Adrenal gland (tissue), 12 donors: ENCODE results near the gene ARFGAP3. TPM values are rescaled to one million over a fixed set of nuclear protein-coding genes. Genes with fewer than 3 reads are reported as not detected.

Experiments used
- DNase-seq, 7 donors: peaks; one replicate each; pipeline ENCODE4 v3.0.0-alpha.2; 2019 to 2020
- H3K27ac ChIP-seq, 5 donors: fragments of 200-600 bp; sonication (generic) in 4 of 5; 1 replicate in 3 of 5; 2 replicates in 2 of 5; pipeline versions ENCODE4 v1.5.1 to v1.8.0; 2016 to 2020; ENCODE audit warnings: mild to moderate bottlenecking in 1 of 5
- H3K27me3 ChIP-seq: fragments of 200-600 bp; 2 replicates; pipeline ENCODE4 v1.8.0; 2021
- H3K36me3 ChIP-seq, 2 donors: fragments of 200-600 bp; replicated peaks in 1 of 2; 1 replicate in 1 of 2; 2 replicates in 1 of 2; pipeline versions ENCODE4 v1.5.1 to v1.8.0; 2018 to 2022
- H3K4me1 ChIP-seq, 2 donors: fragments of 200-600 bp; replicated peaks in 1 of 2; 1 replicate in 1 of 2; 2 replicates in 1 of 2; pipeline versions ENCODE4 v1.5.1 to v1.8.0; 2018 to 2021
- H3K4me3 ChIP-seq, 4 donors: fragments of 200-600 bp; sonication (generic) in 3 of 4; one replicate each; pipeline ENCODE4 v1.5.1; 2016 to 2018
- H3K9me3 ChIP-seq, 3 donors: fragments of 200-600 bp; sonication (generic) in 1 of 3; replicated peaks in 1 of 3; 1 replicate in 2 of 3; 2 replicates in 1 of 3; pipeline versions ENCODE4 v1.5.1 to v1.8.0; 2016 to 2021
- CTCF ChIP-seq, 6 experiments: fragments of 450-650 bp in 4 of 6; fragments of 200-600 bp in 2 of 6; sonication (generic) in 1 of 6; IDR thresholded peaks; 1 replicate in 5 of 6; 2 replicates in 1 of 6; pipeline versions ENCODE4 v1.5.1 to v1.8.0; 2016 to 2021; ENCODE audit warnings: antibody characterized with exemption in 6 of 6, mild to moderate bottlenecking in 2 of 6, moderate library complexity in 1 of 6
- POLR2A ChIP-seq, 2 donors: fragments of 450-650 bp; IDR thresholded peaks; one replicate each; pipeline ENCODE4 v1.6.1; 2017; ENCODE audit warnings: antibody characterized with exemption in 2 of 2, mild to moderate bottlenecking in 2 of 2, moderate library complexity in 1 of 2
- WGBS, 4 donors: extraction: QIAGEN DNeasy Blood & Tissue Kit in 2 of 4; methylation state at CpG; one replicate each; pipeline versions ENCODE4 v1.1.5 to v1.1.7; 2013 to 2017; 5-methylcytosine and 5-hydroxymethylcytosine counted together
- intact Hi-C, 2 donors: fragments of 100-400 bp; cut with DNase I; formaldehyde crosslinking; loops; one replicate each; pipeline versions ENCODE4 v1.14.1 to v1.15.0; 2022 to 2023
- polyA plus RNA-seq, 3 donors: library from polyadenylated mRNA; stranded (reverse); fragments of 200-250 nt in 2 of 3; fragments of 350-450 nt in 1 of 3; fragmentation: Illumina TruSeq in 1 of 3; extraction: RNeasy Lipid Tissue Mini Kit (QIAGEN cat#74804) in 1 of 3; gene quantifications; one replicate each; pipeline ENCODE4 v1.2.3, GENCODE V29; 2013 to 2014
- total RNA-seq, 9 donors: library from RNA; depleted of rRNA in 4 of 9; stranded (reverse); fragments of >200 nt in 4 of 9; fragments of 120-200 nt in 1 of 9; fragmentation: NEBNext Ultra II Directional in 1 of 9; extraction: Animal tissue kit (Norgen Biotek cat#: 25700) in 1 of 9; gene quantifications; one replicate each; pipeline versions ENCODE4 v1.1.0 to v1.2.4, GENCODE V29; 2013 to 2023
- donor health status: healthy with polysubstance abuse.
- donor health status: Bipolar disorder and iron deficiency.
- donor health status: DM: yes; HTN: yes; CAD: no.
- donor health status: DM: no; HTN: no; CAD: no.
- donor health status: DM: no; HTN: no; CAD: no.
- donor health status: DM: yes; HTN: yes; CAD: no.

ARFGAP3 gene
- total and polyA plus RNA-seq, 12 donors = 48.7 to 268 (median 118) TPM

GRCh38 chr22:42837556-42837955, 19.5 kb downstream of the ARFGAP3 start:
- TF ChIP-seq CTCF (IDR thresholded peaks at IDR 0.05) (no peak), POLR2A (IDR thresholded peaks at IDR 0.05) (no peak)
- intact Hi-C loops = no loop called here
- H3K36me3 ChIP-seq = peaks cover 0 to 86% of the 10 kb centered on the region in 2 donors

GRCh38 chr22:42836026-42836425, 21.0 kb downstream of the ARFGAP3 start:
- DNase-seq = peak in 3 of 7 donors; percentile 9 to 42 (median 16)
- WGBS, 4 donors = 96 to 100% (median 98%) methylated on average over 5 of the region's 5 CpGs
- Histone ChIP-seq H3K9me3 (no peaks in the 10 kb centered on the region), H3K36me3 (peaks cover 0 to 86% of the 10 kb centered on the region in 2 donors), H3K27ac (no peak overlapping the region), H3K27me3 (no peaks in the 10 kb centered on the region), H3K4me3 (no peak overlapping the region), H3K4me1 (peaks cover 0 to 15% of the 10 kb centered on the region in 2 donors)
- intact Hi-C loops = no loop called here
- TF ChIP-seq POLR2A (IDR thresholded peaks at IDR 0.05) (no peak), CTCF (IDR thresholded peaks at IDR 0.05) (no peak)

More at GRCh38 chr22:42837556-42837955, 19.5 kb downstream of the ARFGAP3 start:
- H3K27ac ChIP-seq = no peak overlapping the region
- H3K9me3 ChIP-seq = no peaks in the 10 kb centered on the region
- H3K4me1 ChIP-seq = peaks cover 0 to 15% of the 10 kb centered on the region in 2 donors
- peak in 3 of 7 donors; percentile 14 to 36 (median 24) for DNase-seq
- 66 to 84% (median 76%) methylated on average over 4 of the region's 4 CpGs for WGBS, 4 donors
- no peaks in the 10 kb centered on the region for H3K27me3 ChIP-seq
- H3K4me3 ChIP-seq = no peak overlapping the region

DNA sequence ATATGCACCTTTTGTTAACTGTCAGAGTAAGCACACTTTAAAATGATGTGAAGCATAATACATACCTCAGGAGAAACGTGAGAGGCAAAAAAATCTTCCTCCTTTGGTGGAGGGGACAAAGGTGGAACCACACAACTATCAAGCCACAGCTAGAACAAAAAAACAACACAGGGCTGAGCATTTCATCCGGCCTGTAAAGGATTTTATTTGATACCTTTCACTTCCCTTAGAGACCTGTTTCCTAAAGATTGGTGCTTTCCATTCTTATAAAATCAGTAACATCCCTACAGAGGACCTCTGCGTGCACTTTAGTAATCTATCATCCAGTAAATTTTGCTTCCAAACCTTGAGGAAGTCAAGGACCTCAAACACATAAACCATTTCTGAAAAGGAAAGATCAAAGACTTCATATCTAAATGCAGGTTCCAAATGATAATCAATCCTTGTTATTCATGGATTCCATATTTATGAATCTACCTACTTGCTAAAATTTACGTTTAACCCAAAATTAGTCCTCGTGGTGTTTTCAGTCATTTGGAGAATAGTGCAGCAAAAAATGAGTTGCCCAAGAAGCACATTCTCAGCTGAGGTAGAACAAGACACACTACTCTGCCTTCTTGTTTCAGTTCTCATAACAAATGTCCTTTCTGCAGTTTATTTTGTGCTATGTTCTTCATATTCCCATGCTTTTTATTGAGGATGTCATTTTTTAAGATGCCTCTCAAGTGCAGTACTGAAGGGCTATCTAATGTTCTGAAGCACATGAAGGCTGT, 22.7 kb downstream of the ARFGAP3 start:
- DNase-seq = peak in 2 of 7 donors; percentile 3 to 11
- intact Hi-C loops = no loop called here
- Histone ChIP-seq H3K27ac (peak overlapping the region in 3 of 5 donors; percentile 25 to 56 (median 26)), H3K4me3 (no peak overlapping the region), H3K4me1 (peaks cover 0 to 15% of the 10 kb centered on the region in 2 donors), H3K27me3 (no peaks in the 10 kb centered on the region), H3K9me3 (no peaks in the 10 kb centered on the region), H3K36me3 (peaks cover 0 to 86% of the 10 kb centered on the region in 2 donors)
- 36 to 44% (median 43%) methylated on average over 5 of the region's 5 CpGs for WGBS, 4 donors
- TF ChIP-seq POLR2A (IDR thresholded peaks at IDR 0.05) (no peak), CTCF (IDR thresholded peaks at IDR 0.05) (no peak)

GRCh38 chr22:42833104-42833503, 24.0 kb downstream of the ARFGAP3 start:
- no peaks in the 10 kb centered on the region for H3K9me3 ChIP-seq
- intact Hi-C loops = no loop called here

More at GRCh38 chr22:42833104-42833503, 24.0 kb downstream of the ARFGAP3 start:
- H3K27me3 ChIP-seq = no peaks in the 10 kb centered on the region
- H3K4me3 ChIP-seq = no peak overlapping the region
- peaks cover 0 to 93% of the 10 kb centered on the region in 2 donors for H3K36me3 ChIP-seq
- no peak for DNase-seq
- no peak overlapping the region for H3K27ac ChIP-seq
- H3K4me1 ChIP-seq = peaks cover 0 to 15% of the 10 kb centered on the region in 2 donors
- TF ChIP-seq CTCF (IDR thresholded peaks at IDR 0.05) = no peak
- TF ChIP-seq POLR2A (IDR thresholded peaks at IDR 0.05) = no peak
